ENCODE data around the gene SERINC5. TPM values are rescaled to one million over a fixed set of nuclear protein-coding genes. Genes with fewer than 3 reads are reported as not detected.

Gene SERINC5
- total and polyA plus RNA-seq, 3 donors from 2014 or later = 62.3 to 217 (median 158) TPM

- Histone ChIP-seq H3K9me3 (no peaks in the 10 kb centered on the region), H3K4me1 (peaks cover 8% of the 10 kb centered on the region), H3K27ac (no peak overlapping the region), H3K4me3 (no peak overlapping the region), H3K27me3 (no peaks in the 10 kb centered on the region), H3K36me3 (ENCODE audit: low read depth, missing control alignments) (no peaks in the 10 kb centered on the region)
- no peak for DNase-seq
- intact Hi-C loops (cut with DNase I; ENCODE audit: low total_unique reads) = no loop called here
- WGBS, 2 donors = 86 to 91% methylated on average over 11 of the region's 11 CpGs
- TF ChIP-seq POLR2A (IDR thresholded peaks at IDR 0.05) (no peak), CTCF (IDR thresholded peaks at IDR 0.05) (no peak)
These were observed 105.1 kb downstream of the SERINC5 start for GRCh38 chr5:80150731-80151130.

- no peak for DNase-seq
- no peak for TF ChIP-seq CTCF (IDR thresholded peaks at IDR 0.05)
- no peak for TF ChIP-seq POLR2A (IDR thresholded peaks at IDR 0.05)
- Histone ChIP-seq H3K27ac (no peak overlapping the region), H3K4me3 (no peak overlapping the region), H3K27me3 (no peaks in the 10 kb centered on the region), H3K4me1 (peaks cover 17% of the 10 kb centered on the region), H3K9me3 (no peaks in the 10 kb centered on the region), H3K36me3 (ENCODE audit: low read depth, missing control alignments) (no peaks in the 10 kb centered on the region)
- intact Hi-C loops (cut with DNase I; ENCODE audit: low total_unique reads) = no loop called here
- 45 to 69% methylated on average over 3 of the region's 3 CpGs for WGBS, 2 donors
These were observed 106.7 kb downstream of the SERINC5 start for GRCh38 chr5:80149161-80149609.

- Histone ChIP-seq H3K4me3 (no peak overlapping the region), H3K36me3 (ENCODE audit: low read depth, missing control alignments) (no peaks in the 10 kb centered on the region), H3K9me3 (no peaks in the 10 kb centered on the region), H3K27me3 (no peaks in the 10 kb centered on the region), H3K27ac (no peak overlapping the region), H3K4me1 (peaks cover 21% of the 10 kb centered on the region)
- no peak for DNase-seq
- no peak for TF ChIP-seq POLR2A (IDR thresholded peaks at IDR 0.05)
- no peak for TF ChIP-seq CTCF (IDR thresholded peaks at IDR 0.05)
- 83 to 89% methylated on average over 9 of the region's 9 CpGs for WGBS, 2 donors
- intact Hi-C loops (cut with DNase I; ENCODE audit: low total_unique reads) = no loop called here
These were observed 108.6 kb downstream of the SERINC5 start for GRCh38 chr5:80147119-80147815.

- intact Hi-C loops (cut with DNase I; ENCODE audit: low total_unique reads) = no loop called here
- H3K4me3 ChIP-seq = no peak overlapping the region
- no peak overlapping the region for H3K27ac ChIP-seq
- H3K36me3 ChIP-seq (ENCODE audit: low read depth, missing control alignments) = no peaks in the 10 kb centered on the region
- DNase-seq = no peak
- TF ChIP-seq CTCF (IDR thresholded peaks at IDR 0.05) = no peak
- TF ChIP-seq POLR2A (IDR thresholded peaks at IDR 0.05) = no peak
- H3K9me3 ChIP-seq = no peaks in the 10 kb centered on the region
- peaks cover 34% of the 10 kb centered on the region for H3K4me1 ChIP-seq
- 93 to 95% methylated on average over 9 of the region's 9 CpGs for WGBS, 2 donors
- no peaks in the 10 kb centered on the region for H3K27me3 ChIP-seq
These were observed 109.8 kb downstream of the SERINC5 start for GRCh38 chr5:80146046-80146445.

GRCh38 chr5:80143491-80143890, 112.4 kb downstream of the SERINC5 start:
- intact Hi-C loops (cut with DNase I; ENCODE audit: low total_unique reads) = no loop called here
- Histone ChIP-seq H3K27me3 (no peaks in the 10 kb centered on the region), H3K4me3 (no peak overlapping the region), H3K36me3 (ENCODE audit: low read depth, missing control alignments) (no peaks in the 10 kb centered on the region), H3K4me1 (peaks cover 39% of the 10 kb centered on the region), H3K27ac (peak overlapping the region; percentile 12 to 88), H3K9me3 (no peaks in the 10 kb centered on the region)
- 91 to 96% methylated on average over 13 of the region's 13 CpGs for WGBS, 2 donors
- TF ChIP-seq CTCF (IDR thresholded peaks at IDR 0.05) = no peak
- no peak for TF ChIP-seq POLR2A (IDR thresholded peaks at IDR 0.05)
- no peak for DNase-seq

Data from testis (tissue), 3 donors.